Renal cortex interstitium (tissue), 15 donors: ENCODE data around the gene POTEF. TPM values are rescaled to one million over a fixed set of nuclear protein-coding genes. Genes with fewer than 3 reads are reported as not detected.
"Not testable (repeated sequence)": the region's sequence is repeated elsewhere in the genome, so short reads cannot be mapped to it uniquely, and the experiment has no call there.

Experiments used
- DNase-seq, 11 donors: peaks; one replicate each; pipeline ENCODE4 v3.0.0-alpha.2; 2013; ENCODE audit warnings: low read depth in 9 of 11, low spot score in 4 of 11; ENCODE audit errors: extremely low read depth in 1 of 11
- long read RNA-seq, 16 experiments: transcript quantifications; one replicate each; lab custom pipeline, GENCODE V29; 2026
- polyA plus RNA-seq, 3 donors: library from polyadenylated mRNA; unstranded; fragments of 120-200 nt; gene quantifications; one replicate each; pipeline ENCODE4 v1.2.1, GENCODE V29; 2013; ENCODE audit not compliant: insufficient read length in 3 of 3

Gene POTEF
- polyA plus RNA-seq, result under 1 TPM in 2 of 3 donors, not detected in 1; 0.06 to 0.07 TPM
- long read RNA-seq, donor 1, result 0 reads
- long read RNA-seq, donor 2, result 0 reads
- long read RNA-seq, donor 3, result 0 reads
- long read RNA-seq, donor 4, result 0 reads
- long read RNA-seq, donor 5, result 0 reads
- long read RNA-seq, donor 6, result 0 reads
- long read RNA-seq, donor 7, result 0 reads
- long read RNA-seq, donor 8, result 0 reads
- long read RNA-seq, donor 9, result 0 reads
- long read RNA-seq, donor 10, result 0 reads
- long read RNA-seq, donor 11, result 0 reads
- long read RNA-seq, donor 12, result 0 reads
- long read RNA-seq, donor 13, result 0 reads
- long read RNA-seq, donor 14, result 0 reads
- long read RNA-seq, donor 15, result 0 reads
- long read RNA-seq, donor 16, result 0 reads

DNA sequence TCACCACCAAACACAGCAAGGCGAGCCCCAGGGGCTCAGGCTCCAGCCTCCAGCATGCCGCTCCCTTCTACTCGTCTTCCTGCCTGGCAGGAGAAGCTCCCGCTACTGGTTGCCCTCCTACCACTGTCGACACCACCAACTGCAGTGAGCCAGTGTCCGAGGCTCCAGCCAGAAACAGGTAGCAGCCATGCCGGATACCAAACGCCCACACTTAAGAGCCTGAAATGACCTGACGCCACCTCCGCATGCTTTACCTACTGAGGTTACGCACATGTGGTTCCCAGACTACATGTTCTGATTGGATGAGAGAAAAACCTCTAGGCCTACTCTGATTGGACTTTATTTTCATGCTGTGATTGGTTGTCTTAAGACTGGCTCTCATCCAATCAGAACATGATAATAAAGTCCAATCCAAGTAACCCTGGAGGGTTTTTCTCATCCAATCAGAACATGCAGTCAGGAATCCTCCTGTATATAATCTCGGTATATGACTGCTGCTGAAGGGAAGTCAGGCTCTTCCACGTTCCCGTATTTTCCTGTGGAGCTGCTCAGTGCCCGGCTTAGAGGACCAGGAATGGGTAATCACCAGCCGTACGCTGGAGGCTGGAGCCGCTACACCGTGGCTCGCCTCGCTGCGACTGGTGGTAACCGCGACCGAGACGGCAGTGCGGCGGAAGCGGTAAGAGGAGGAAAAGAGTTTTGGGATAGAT is at the start of gene POTEF:
Gene POTEF (minus strand): TSS at position 103 of the 710 bp plus-strand sequence. CDS start 8,707 bp downstream, outside the sequence.
- DNase-seq, result not testable (repeated sequence)

DNA sequence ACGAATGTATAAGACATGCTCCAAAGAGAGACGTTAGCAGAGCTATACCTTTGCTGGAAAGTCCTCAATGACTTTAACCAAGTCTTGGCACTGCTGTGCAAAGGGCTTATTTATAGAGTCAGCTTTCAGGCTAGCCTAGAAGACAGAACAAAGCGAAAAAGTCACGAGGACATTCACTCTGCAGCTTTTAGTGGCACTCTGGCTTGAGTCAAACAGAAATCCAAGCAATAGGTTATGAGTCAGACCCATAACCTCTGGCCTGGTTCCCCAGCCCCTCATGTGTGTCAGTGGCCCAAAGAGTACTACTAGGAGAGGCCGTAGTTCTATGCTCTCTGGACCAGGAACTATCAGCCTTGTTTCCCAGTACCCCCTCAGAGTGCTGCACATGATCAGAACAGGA is 45.8 kb upstream of the POTEF start:
- not testable (repeated sequence) for DNase-seq

DNA sequence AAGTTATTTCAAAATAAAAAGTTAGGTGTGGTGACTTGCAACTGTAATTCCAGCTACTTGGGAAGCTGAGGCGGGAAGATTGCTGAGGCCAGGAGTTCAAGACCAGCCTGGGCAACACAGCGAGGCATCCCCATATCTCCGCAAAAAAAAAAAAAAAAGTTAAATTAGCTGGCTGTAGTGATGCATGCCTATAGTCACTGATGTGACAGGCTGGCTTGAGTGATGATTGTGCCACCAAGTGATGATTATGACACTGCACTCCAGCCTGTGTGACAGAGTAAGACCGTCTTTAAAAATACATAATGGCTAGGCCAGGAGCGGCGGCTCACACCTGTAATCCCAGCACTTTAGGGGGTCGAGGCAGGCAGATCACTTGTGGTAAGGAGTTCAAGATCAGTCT is 40.9 kb upstream of the POTEF start:
- DNase-seq, result no peak

DNA sequence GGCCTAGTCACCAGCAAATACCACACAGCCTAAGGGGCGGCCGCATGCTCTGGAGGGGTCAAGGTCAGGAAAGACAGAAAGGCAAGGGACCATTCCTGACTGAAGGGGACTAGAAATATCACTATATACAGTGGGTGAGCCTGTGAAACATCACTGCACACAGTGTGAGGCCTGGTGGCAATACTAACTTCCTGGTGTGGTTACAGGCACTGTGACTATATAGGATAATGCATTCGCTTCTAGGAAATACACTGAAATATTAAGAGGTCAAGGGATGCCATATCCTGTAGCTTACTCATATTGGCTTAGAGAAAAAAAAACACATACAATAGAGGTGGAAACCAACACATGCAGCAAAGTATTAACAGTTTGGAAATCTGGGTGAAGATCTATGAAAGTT is 40.1 kb upstream of the POTEF start:
- DNase-seq, result not testable (repeated sequence)

DNA sequence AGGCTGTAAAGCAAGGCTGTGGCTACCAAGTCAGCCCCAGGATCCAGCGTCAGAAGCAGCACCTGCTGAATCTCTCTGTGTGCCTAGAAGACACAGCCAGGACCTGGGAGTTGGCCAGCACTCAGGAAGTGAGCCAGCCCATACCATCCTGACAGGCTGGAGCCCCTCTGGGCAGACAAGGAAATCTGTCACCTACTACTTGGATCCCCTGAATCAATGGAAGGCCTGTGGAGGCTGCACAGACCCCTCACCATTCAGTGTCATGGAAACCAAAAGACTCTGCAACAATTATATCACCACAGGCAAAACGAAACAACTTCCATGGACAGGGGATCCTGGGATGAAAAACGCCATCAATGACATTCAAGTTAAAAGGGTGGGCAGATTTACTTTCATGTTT is 37.6 kb upstream of the POTEF start:
- not testable (repeated sequence) for DNase-seq

DNA sequence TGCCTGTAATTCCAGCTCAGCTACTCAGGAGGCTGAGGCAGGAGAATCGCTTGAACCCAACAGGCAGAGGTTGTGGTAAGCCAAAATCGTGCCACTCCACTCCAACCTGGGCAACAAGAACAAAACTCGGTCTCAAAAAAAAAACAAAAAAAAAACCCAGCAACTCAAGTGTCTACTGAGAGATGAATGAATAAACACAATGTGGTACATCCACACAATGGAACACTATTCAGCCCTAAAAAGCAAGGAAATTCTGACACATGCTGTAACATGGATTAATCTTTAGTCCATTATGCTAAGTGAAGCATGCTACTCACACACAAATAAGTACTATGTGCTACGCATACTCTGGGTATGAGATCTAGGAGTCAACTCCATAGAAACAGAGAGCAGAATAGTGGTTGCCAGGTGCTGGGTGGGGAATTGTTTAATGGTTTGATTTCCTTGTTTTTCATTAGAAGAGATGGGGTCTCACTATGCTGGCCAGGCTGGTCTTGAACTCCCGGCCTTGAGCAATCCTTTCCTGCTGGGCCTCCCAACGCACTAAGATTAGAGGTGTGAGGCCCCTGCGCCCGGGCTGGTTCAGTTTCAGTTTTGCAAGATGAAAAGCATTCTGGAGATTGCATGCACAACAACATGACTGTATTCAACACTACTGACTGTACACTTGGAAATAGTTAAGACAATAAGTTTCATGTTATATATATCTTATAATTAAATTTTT is 36.4 kb upstream of the POTEF start:
- DNase-seq, result no peak

DNA sequence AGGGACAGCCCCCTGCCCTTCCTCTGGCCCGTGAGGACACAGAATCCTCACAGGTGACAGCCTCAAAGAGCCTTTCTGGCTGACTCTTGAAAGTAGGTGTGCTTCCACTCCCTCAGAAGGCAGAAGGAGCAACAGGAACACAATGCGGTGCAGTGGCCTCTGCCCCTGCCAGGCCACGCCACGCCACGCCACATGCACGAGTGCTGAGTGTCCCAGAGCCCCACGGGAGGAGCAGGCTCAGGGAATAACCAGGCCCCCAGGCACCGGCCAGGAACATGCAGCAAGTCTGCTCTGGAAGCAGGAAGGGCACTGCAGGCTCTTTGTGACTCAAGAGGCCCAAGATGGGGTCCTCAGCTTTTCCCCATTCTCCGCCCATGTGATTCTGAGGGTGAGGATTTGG is 33.9 kb upstream of the POTEF start:
- no peak for DNase-seq

DNA sequence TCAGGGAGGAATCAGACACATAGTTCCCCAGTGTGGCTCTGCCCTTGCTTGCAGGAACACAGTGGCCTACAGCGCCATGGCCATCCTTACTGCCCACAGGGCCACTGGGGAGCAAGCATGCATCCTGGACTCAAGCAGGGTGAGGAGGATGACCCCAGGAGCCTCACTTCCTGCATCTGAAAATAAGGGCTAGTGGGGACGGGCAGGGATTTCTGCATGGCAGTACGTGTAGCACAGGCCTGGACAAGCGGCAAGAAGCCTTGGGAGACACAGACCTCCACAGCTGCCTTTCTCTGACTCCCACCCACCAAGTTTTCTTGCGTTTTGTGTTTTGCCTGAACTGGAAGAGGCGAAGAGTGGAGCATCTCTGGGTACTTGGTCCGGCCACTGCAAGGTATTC is 33.5 kb upstream of the POTEF start:
- DNase-seq, result not testable (repeated sequence)

DNA sequence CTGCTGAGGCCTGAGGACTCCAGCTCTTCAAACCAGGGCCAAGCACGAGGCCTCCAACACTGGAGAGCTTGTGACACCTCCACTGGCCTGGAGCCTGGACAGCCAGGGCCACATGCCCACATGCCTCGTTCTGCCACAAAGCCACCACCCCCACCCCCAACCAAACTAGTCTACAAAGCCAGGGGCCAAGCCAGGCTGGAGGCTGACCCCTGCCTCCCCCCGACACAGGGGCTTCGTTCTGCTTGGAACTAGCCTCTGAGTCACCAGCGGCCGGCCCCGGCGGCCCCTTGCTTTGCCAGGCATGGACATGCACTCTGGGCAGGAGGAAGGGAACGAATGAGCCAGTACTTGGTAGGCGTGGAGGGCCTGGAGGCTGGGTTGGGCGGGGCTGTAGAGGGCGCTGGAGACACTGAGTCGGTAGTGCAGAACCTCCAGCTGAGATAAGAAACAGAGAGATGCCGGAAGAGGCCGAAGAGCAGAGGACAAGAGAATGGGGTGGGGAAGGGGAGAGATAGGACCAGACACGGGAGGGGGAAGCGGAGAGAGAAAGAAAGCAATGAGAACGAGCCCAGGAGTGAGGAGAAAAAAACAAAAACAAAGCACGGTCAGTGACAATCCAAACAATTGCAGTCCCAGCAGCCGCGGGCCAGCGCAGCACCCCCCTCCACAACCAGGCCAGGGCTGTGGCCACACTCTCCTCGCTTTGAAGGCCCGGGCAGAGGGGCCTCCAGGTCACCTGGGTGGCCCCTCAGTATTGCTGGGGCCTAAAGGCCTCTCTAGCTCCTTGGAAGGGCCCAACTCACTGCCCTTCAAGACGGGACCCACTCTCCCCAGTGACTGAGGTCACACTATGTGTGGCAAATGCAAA is 32.0 kb upstream of the POTEF start:
- DNase-seq, result not testable (repeated sequence)

DNA sequence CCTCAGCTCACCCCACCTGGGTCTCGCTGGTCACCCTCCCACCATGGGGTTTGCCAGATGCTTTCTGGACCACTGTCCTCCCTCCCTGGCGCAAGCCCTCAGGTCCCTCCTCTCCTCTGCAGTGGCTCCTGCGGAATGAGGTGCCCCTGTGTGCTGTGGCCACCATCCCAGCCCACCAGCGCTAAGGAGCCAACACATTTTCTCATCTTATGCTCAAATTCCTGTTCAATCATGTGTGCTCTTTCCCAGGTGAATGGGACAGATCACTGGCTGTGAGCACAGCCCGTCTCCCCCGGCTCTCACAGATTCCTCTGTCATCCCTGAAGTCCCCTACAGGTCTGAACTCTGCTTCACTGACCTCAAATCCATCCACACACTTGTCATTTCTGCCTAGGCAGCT is 31.1 kb upstream of the POTEF start:
- no peak for DNase-seq

DNA sequence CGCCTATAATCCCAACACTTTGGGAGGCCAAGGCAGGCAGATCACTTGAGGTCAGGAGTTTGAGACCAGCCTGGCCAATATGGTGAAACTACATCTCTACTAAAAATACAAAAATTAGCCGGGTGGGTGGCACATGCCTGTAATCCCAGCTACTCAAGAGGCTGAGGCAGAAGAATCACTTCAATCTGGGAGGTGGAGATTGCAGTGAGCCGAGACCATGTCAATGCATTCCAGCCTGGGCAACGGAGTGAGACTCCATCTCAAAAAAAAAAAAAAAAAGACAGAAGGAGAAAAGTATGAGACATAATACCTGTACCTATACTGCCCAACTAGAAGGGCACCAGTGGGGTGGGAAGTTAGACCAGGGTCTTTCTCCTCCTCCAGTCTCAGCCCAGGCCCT is 30.4 kb upstream of the POTEF start:
- DNase-seq, result not testable (repeated sequence)

DNA sequence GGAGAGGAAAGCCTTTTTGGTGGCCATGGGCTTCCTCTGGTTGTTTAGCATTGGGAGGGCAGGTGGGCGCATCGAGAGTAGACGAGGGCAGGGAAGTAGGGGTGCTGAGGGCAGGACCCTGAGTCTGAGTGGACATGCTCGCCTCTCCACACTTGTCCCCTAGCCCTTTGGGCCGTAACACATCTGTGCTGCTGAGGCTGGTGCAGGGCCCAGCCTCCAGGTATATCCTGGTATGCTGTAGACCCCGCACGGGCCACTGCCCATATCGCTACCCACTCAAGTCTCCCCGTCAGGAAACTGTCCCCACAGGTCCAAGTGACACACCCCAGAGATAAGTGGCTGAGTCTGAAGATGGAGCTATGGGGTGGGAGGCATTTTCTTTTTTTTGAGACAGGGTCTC is 29.6 kb upstream of the POTEF start:
- DNase-seq, result no peak

DNA sequence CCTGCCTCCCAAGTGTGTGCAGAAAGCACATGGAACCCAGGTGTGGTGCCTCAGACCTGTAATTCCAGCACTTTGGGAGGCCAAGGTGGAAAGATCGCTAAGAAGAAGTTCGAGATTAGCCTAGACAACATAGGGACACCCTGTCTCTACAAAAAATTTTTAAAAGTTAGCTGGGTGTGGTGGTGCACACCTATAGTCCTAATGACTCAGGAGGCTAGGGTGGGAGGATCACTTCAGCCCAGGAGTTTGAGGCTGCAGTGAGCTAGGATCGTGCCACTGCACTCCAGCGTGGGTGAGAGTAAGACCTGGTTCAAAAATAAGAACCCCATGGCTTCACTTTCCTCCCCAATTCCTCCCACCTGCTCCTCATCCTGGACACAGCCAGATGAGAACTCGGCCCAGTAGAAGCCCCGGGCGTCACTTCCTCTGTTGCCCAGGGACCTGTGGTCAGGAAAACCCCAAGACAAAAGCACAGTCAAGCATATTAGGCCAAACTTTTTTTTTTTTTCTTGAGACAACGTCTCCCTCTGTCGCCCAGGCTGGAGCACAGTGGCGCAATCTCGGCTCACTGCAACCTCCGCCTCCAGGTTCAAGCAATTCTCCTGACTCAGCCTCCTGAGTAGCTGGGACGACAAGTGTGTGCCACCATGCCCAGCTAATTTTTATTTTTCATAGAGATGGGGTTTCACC is 28.9 kb upstream of the POTEF start:
- not testable (repeated sequence) for DNase-seq

DNA sequence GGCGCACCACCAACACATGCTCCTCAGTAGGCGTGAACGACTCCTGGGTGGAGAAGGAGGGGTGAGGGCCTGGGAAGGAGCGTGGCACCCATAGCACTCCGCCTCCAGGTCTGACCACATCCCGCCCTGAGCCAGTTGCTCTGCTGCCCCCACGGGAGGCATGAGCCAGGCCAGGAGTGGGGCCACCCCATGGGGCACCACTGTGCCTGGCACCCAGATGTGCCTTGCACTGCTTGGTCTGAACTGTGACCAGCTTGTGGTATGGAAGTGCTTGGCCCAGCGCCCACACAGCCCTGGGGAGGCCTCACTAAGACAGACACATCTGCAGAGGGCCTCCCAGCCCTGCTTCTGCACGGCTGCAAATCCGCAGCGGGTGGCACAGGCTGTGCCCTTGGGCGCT is 28.3 kb upstream of the POTEF start:
- DNase-seq, result not testable (repeated sequence)

DNA sequence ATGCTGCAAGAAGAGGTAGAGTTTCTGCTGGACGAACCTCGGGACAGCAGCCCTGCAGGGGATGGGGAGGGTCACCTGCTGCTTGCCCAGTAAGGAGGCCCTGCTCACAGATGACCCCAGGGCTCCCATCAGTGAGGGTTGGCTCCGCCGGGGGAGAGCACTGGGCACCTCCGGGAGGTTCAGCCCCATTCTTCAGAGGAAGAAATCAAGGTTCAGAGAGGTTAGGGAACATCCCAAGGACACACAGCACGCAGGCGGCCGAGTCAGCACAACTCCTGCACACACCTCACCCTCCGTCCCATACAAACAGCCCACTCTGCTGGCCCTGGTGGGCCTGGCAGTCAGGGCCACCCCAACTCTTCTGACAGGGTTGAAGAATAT is 27.6 kb upstream of the POTEF start:
- DNase-seq, result no peak

DNA sequence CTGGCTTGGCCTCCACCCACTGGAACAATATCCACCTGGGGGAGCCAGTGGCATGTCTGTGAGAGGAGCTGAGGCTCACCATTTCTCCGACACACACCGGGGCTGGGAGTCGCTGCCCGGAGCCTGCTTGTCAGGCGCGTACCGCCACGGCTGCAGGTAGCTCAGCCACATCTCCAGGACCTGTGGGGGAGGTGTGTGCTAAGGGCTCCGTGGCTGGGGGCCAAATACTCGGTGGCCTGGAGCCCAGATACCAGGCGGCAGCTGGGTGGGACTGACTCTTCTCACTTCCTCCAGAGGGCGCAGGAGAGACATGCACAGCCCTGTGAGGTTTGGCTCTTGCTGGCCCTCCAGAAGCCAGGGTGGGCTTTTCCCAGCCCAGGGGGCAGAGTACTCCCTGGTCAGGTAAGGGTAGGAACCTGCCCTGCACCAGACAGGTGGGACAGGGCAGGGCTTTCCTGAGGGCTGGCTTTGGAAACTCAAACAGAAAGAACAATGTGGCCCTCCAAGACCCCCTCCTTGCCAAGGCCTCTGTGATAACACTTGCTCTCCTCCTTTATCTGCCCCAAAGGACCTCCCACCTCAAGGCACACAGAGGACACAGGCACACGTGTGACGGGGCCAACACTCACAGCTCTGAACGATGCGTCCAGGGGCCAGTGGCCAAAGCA is 27.1 kb upstream of the POTEF start:
- DNase-seq, result peak in 2 of 11 donors; percentile 17 to 35

DNA sequence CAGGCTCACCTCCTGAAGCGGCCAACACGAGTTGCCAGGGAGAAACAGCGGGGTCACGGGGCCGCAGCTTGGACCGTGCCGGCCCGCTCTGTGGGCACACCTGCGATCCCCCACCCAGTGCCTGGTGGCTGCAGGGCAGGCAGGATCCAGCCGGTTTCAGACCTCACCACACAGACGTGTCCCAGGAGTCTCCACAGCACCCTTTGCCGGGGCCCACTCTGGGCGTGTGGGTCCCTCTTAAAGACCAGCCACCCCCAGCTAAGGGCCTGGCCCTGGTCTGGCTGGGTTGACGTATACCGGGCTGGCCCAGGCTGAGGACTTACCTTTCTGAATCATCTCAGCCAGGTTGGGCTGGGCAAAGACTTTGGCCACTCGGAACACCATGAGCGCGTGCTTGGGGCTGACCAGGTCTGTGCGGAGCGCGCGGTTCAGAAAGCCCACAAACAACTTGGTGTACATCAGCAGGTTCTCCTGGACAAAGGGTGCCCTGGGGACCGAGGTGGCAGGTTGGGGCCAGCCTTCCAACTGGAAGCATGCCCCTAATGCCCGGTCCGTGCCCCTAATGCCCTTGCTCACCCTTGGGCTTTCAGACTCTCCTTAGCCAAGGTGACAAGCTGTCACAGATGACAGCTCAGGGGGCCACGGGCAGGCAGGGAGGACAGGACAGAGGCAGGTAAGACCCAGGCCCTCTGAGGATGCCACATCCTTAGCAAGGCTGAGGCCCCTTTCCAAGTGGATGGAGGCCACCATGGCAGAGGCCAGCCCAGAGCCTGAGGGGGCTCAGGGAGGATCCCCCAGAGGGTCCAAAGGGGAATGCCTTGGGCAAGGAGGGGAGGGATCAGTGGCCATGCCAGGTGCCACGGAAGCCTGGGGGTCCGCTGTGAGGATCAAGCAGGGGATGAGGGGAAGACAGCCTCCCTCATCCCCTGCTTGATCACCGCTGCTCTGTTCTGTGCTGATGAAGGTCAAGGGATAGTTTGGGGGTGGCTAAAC is 26.0 kb upstream of the POTEF start:
- no peak for DNase-seq
